ENCODE data around the gene CARF.

- no peak for TF ChIP-seq CTCF (IDR thresholded peaks at IDR 0.05)
- TF ChIP-seq RXRA (IDR thresholded peaks at IDR 0.05; ENCODE audit: borderline replicate concordance, low read depth), result no peak
- no peak for TF ChIP-seq FOSL2 (IDR thresholded peaks at IDR 0.05; ENCODE audit: borderline replicate concordance, low read depth)
- TF ChIP-seq GABPA (IDR thresholded peaks at IDR 0.05; ENCODE audit: low read depth), result no peak
- TF ChIP-seq YY1 (IDR thresholded peaks at IDR 0.05; ENCODE audit: low read depth), result no peak
- TF ChIP-seq POLR2AphosphoS5 (IDR thresholded peaks at IDR 0.05; ENCODE audit: low read depth, low read length), result no peak
- TF ChIP-seq MXI1 (IDR thresholded peaks at IDR 0.05; ENCODE audit: low read depth, low read length), result no peak
Observed at GRCh38 chr2:203035879-203036470, 123.9 kb downstream of the CARF start.

Measured in SK-N-SH (cell line).